Breast epithelium (tissue), 3 donors: Measurements from ENCODE around the gene EPS8.

Experiments used
- CTCF ChIP-seq, 3 donors: fragments of 450-650 bp; IDR thresholded peaks; one replicate each; pipeline ENCODE4 v1.5.1; 2016 to 2017; ENCODE audit warnings: antibody characterized with exemption in 3 of 3, mild to moderate bottlenecking in 3 of 3, moderate library complexity in 3 of 3
- POLR2A ChIP-seq: fragments of 450-650 bp; IDR thresholded peaks from one replicate; pipeline ENCODE4 v1.6.1; 2016; ENCODE audit warnings: antibody characterized with exemption, mild to moderate bottlenecking, moderate library complexity
- POLR2AphosphoS5 ChIP-seq, 3 donors: sonication (generic); formaldehyde crosslinking; IDR thresholded peaks; one replicate each; pipeline ENCODE4 v1.6.1; 2017; ENCODE audit warnings: antibody characterized with exemption in 3 of 3

- TF ChIP-seq POLR2A (no peak), POLR2AphosphoS5 (IDR thresholded peaks at IDR 0.05) (no peak), CTCF (IDR thresholded peaks at IDR 0.05) (no peak)
Observed at GRCh38 chr12:15608406-15608805, 180.8 kb downstream of the EPS8 start.
